Lower leg skin (tissue), 4 donors: ENCODE data around the gene KCTD13. TPM values are rescaled to one million over a fixed set of nuclear protein-coding genes. Genes with fewer than 3 reads are reported as not detected.

Source experiments
- DNase-seq, 2 donors: peaks; one replicate each; pipeline ENCODE4 v3.0.0-alpha.2; 2019; ENCODE audit warnings: low spot score in 2 of 2
- H3K4me3 ChIP-seq: fragments of 200-600 bp; sonication (generic); 2 replicates; pipeline ENCODE4 v1.5.1; 2017; ENCODE audit warnings: mild to moderate bottlenecking, low read depth; ENCODE audit not compliant: poor library complexity, severe bottlenecking
- POLR2A ChIP-seq, 2 donors: fragments of 450-650 bp; IDR thresholded peaks; one replicate each; pipeline ENCODE4 v1.6.1; 2016 to 2017; ENCODE audit warnings: antibody characterized with exemption in 2 of 2, mild to moderate bottlenecking in 1 of 2, moderate library complexity in 1 of 2
- WGBS, 2 donors: methylation state at CpG; one replicate each; pipeline ENCODE4 v1.1.5; 2018; 5-methylcytosine and 5-hydroxymethylcytosine counted together
- intact Hi-C: fragments of 100-400 bp; cut with DNase I; formaldehyde crosslinking; loops from one replicate; pipeline ENCODE4 v1.15.0; 2023; ENCODE audit warnings: low total_unique reads
- total RNA-seq, 4 donors: library from RNA; depleted of rRNA; stranded (reverse); fragments of >200 nt; gene quantifications; one replicate each; pipeline ENCODE4 v1.1.0, GENCODE V29; 2016
- TF ChIP-seq, protein P1 (sequence below), 3 donors: fragments of 450-650 bp; IDR thresholded peaks; one replicate each; pipeline ENCODE4 v1.5.1; 2016; ENCODE audit warnings: antibody characterized with exemption in 3 of 3, mild to moderate bottlenecking in 3 of 3, moderate library complexity in 2 of 3

KCTD13 gene
- total RNA-seq, 4 donors from 2014 or later, result 19.7 to 34.4 (median 26.0) TPM

- intact Hi-C loops, result no loop called here
- no peak overlapping the region for H3K4me3 ChIP-seq
- WGBS, 2 donors, result 58 to 66% methylated on average over 6 of the region's 6 CpGs
Observed at GRCh38 chr16:29972992-29973383, 47.0 kb upstream of the KCTD13 start.

GRCh38 chr16:29972500-29972899, 46.5 kb upstream of the KCTD13 start:
- DNase-seq, result no peak
- WGBS, 2 donors, result 86 to 87% methylated on average over 1 of the region's 1 CpG
- intact Hi-C loops, result no loop called here
- H3K4me3 ChIP-seq, result no peak overlapping the region
- TF ChIP-seq, protein P1, sequence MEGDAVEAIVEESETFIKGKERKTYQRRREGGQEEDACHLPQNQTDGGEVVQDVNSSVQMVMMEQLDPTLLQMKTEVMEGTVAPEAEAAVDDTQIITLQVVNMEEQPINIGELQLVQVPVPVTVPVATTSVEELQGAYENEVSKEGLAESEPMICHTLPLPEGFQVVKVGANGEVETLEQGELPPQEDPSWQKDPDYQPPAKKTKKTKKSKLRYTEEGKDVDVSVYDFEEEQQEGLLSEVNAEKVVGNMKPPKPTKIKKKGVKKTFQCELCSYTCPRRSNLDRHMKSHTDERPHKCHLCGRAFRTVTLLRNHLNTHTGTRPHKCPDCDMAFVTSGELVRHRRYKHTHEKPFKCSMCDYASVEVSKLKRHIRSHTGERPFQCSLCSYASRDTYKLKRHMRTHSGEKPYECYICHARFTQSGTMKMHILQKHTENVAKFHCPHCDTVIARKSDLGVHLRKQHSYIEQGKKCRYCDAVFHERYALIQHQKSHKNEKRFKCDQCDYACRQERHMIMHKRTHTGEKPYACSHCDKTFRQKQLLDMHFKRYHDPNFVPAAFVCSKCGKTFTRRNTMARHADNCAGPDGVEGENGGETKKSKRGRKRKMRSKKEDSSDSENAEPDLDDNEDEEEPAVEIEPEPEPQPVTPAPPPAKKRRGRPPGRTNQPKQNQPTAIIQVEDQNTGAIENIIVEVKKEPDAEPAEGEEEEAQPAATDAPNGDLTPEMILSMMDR (IDR thresholded peaks at IDR 0.05), result no peak
- TF ChIP-seq POLR2A (IDR thresholded peaks at IDR 0.05), result no peak

More at GRCh38 chr16:29972992-29973383, 47.0 kb upstream of the KCTD13 start:
- DNase-seq, result no peak
- TF ChIP-seq POLR2A (IDR thresholded peaks at IDR 0.05), result no peak
- TF ChIP-seq, protein P1 (IDR thresholded peaks at IDR 0.05), result no peak

DNA sequence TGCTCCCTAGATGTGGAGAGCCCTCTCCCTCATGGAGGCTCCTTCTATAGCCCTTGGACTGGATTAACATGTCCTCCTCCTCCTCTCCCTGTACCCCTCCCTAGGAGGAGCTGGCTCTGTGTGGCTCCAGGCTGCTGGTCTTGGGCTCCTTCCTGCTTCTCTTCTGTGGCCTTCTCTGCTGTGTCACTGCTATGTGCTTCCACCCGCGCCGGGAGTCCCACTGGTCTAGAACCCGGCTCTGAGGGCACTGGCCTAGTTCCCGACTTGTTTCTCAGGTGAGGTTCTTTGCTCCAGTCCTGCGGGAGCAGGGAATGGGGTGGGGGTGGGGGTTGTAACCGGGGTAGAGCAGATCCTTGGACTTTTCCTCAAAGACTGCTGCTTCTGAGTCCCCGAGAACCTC, 45.3 kb upstream of the KCTD13 start:
- DNase-seq, result peak in 1 of 2 donors; percentile 32
- no peak for TF ChIP-seq POLR2A (IDR thresholded peaks at IDR 0.05)
- TF ChIP-seq, protein P1 (IDR thresholded peaks at IDR 0.05), result no peak
- no peak overlapping the region for H3K4me3 ChIP-seq
- 80 to 81% methylated on average over 8 of the region's 8 CpGs for WGBS, 2 donors
- intact Hi-C loops, result no loop called here

- H3K4me3 ChIP-seq, result no peak overlapping the region
- WGBS, 2 donors, result 93 to 98% methylated on average over 4 of the region's 4 CpGs
- TF ChIP-seq POLR2A (IDR thresholded peaks at IDR 0.05), result no peak
- TF ChIP-seq, protein P1 (IDR thresholded peaks at IDR 0.05), result no peak
- intact Hi-C loops, result no loop called here
- peak in 1 of 2 donors; percentile 15 for DNase-seq
Observed at GRCh38 chr16:29968205-29968604, 42.2 kb upstream of the KCTD13 start.

GRCh38 chr16:29963021-29963743, 37.2 kb upstream of the KCTD13 start:
- no peak for TF ChIP-seq POLR2A (IDR thresholded peaks at IDR 0.05)
- TF ChIP-seq, protein P1 (IDR thresholded peaks at IDR 0.05), result no peak
- peak in 1 of 2 donors; percentile 83 for DNase-seq
- 78 to 84% methylated on average over 14 of the region's 14 CpGs for WGBS, 2 donors
- H3K4me3 ChIP-seq, result no peak overlapping the region
- intact Hi-C loops, result loop anchor here (5.0 kb wide), 1 partner anchor 99 kb away; no protein-coding TSS in a partner anchor
